Measurements from ENCODE around the gene SHROOM3. TPM values are rescaled to one million over a fixed set of nuclear protein-coding genes. Genes with fewer than 3 reads are reported as not detected.
A peak's percentile ranks its signal among the peaks of the same experiment; 100 is the strongest.

Gene SHROOM3
- total RNA-seq, 1 donor = 18.0 TPM

GRCh38 chr4:76641758-76642157 is 206.7 kb downstream of the SHROOM3 start:
- H3K4me3 ChIP-seq (ENCODE audit: low read depth, low read length) = no peak overlapping the region
- no peak for TF ChIP-seq CTCF (IDR thresholded peaks at IDR 0.05; ENCODE audit: insufficient read depth, low read length)

GRCh38 chr4:76644831-76645485 is 209.9 kb downstream of the SHROOM3 start:
- TF ChIP-seq CTCF (IDR thresholded peaks at IDR 0.05; ENCODE audit: insufficient read depth, low read length) = no peak
- DNase-seq (ENCODE audit: low read depth) = no peak
- H3K4me3 ChIP-seq (ENCODE audit: low read depth, low read length) = no peak overlapping the region

More at GRCh38 chr4:76641758-76642157, 206.7 kb downstream of the SHROOM3 start:
- DNase-seq (ENCODE audit: low read depth) = no peak

GRCh38 chr4:76649086-76649485 is 214.1 kb downstream of the SHROOM3 start:
- DNase-seq (ENCODE audit: low read depth) = no peak
- no peak overlapping the region for H3K4me3 ChIP-seq (ENCODE audit: low read depth, low read length)
- TF ChIP-seq CTCF (IDR thresholded peaks at IDR 0.05; ENCODE audit: insufficient read depth, low read length) = no peak

- no peak for TF ChIP-seq CTCF (IDR thresholded peaks at IDR 0.05; ENCODE audit: insufficient read depth, low read length)
- no peak for DNase-seq (ENCODE audit: low read depth)
- H3K4me3 ChIP-seq (ENCODE audit: low read depth, low read length) = no peak overlapping the region
Measured at GRCh38 chr4:76651616-76652015, 216.6 kb downstream of the SHROOM3 start.

DNA sequence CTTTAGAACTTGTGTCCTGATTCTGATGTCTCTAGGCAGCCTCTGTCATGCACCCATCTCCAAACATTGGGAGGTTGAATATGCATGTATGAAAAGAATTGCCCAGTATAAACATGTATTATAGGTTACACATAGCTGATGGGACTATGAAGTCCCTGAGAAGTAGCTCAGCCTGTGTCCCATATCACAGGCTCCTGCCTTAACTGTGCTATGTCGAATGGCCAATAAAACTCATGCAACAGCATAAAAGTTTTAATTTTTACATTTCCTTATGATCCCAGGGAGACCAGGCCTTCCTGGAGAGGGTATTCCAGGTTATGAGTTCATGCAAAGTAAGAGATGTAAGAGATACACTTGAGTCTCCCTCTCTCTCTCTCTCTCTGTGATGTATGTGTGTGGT is 217.4 kb downstream of the SHROOM3 start:
- no peak for DNase-seq (ENCODE audit: low read depth)
- TF ChIP-seq CTCF (IDR thresholded peaks at IDR 0.05; ENCODE audit: insufficient read depth, low read length) = no peak
- H3K4me3 ChIP-seq (ENCODE audit: low read depth, low read length) = no peak overlapping the region

DNA sequence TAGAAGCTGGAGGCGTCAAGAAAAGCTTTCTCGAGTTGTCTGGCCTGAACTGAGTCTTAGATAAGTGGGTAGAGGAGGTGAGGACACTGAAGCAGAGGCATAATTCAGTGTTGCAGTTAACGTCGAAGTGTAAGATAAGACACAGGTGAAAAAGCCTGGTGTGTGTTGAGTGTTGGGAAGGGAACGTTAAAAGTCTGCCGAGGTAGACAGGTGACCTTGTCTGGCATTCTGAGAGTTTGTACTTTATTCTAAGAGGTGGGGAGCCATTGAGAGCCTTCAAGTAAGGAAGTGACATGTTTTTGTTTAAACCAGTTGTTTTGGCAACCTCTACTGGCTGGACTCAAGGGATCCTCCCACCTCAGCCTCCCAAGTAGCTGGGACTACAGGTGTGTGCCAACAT is 219.1 kb downstream of the SHROOM3 start:
- no peak overlapping the region for H3K4me3 ChIP-seq (ENCODE audit: low read depth, low read length)
- no peak for DNase-seq (ENCODE audit: low read depth)
- no peak for TF ChIP-seq CTCF (IDR thresholded peaks at IDR 0.05; ENCODE audit: insufficient read depth, low read length)

DNA sequence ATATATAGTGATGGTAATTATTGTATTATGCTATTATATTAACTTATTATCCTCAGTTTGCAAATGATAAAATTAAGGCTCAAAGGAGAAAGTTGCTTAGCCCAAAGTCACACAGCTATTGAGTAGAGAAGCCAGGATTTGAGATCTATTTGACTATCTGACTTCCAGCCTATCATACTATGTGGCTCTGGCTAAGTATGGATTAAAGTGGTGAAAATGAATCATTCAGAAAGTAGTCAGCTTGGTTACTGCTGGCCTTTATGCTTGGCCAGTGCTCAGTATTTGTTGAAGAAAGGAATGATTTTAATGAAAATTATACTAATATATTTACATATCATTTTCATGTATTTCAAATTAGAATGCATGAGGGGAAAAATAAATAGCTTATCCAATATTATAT is 219.8 kb downstream of the SHROOM3 start:
- no peak overlapping the region for H3K4me3 ChIP-seq (ENCODE audit: low read depth, low read length)
- TF ChIP-seq CTCF (IDR thresholded peaks at IDR 0.05; ENCODE audit: insufficient read depth, low read length) = no peak
- peak; percentile 47 for DNase-seq (ENCODE audit: low read depth)
